GM19240 (cell line): ENCODE results near the gene PHF20.
A peak's percentile ranks its signal among the peaks of the same experiment; 100 is the strongest.
"Not testable (repeated sequence)": the region's sequence is repeated elsewhere in the genome, so short reads cannot be mapped to it uniquely, and the experiment has no call there.

Experiments
- DNase-seq: peaks from one replicate; pipeline ENCODE4 v3.0.0; 2011; ENCODE audit warnings: low spot score; ENCODE audit not compliant: insufficient read length

Gene PHF20

DNA sequence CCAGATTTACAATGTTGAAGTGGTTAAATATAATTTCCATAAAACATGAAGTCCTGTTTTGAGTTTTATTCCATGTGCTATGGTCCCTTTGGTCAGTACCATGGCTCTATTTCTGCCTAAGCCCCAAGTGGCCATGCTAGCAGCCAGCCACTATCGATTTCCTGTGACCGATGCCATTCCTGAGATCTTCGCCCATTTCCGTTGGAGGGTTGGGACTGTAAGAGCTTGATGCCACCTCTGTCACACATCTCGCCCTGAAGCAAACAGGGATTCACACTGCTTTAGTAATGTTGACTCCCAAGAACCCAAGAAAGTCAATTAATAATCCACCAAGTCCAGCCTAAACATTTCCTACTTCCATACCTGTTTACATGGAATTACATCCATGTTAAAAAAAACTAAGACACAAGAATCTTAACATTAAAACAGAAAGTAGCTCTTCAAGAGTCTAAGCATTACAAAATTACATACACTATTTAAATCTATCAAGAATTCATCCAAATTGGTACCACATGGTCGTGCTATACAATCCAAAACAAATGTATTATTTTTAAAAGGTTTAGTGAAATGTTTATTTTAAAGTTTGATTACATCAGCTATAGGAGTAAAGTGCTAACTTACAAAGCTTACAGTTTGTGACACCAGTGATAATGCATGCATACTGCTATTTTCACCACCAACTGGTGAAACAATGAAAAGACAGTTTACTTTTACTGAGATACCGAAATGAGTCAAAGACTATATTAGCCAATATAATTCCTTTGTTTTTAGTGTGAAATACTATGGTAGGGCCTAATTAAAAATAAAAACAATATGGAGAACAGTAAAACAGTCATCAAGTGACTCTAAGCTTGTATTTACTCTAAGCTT, 32.3 kb upstream of the PHF20 start:
- DNase-seq: no peak

DNA sequence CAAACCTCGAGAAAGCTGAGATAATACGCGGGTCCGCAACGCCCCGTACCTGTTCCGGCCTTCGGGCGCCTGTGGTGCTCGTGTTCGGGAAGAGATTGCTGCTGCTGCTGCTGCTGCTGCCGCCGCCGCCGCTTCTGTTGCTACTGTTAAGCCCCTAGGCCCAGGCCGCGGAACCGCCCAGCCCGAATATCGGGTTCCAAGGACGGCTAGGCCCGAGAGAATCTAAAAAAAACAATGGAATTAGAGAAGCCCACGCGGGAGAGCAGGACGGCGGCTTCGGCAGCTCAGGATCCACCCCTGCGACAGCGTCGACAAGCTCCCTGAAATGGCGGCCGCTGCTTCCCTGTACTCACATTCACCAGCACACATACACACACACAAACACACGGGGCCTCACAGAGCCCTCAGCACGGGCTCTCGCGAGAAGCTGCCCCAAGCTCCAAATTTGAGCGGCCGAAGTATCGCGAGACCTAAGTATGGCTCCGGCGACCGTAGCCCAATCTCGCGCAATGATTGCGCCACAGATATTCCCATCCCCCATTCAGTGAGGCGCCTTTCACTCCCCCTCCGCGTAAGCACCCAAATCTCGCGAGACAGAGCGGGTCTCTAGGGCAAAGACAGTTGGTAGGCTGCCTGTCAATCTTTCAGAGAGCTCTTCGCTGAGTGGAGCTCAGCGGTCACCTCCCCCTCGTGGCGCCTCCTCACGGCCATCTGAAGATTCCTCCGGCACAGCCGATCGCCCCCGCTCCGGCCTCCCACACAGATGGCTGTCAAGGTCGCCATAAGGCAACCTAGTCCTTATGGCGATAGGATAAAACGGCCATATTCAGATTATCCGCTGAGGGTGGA, 29.7 kb upstream of the PHF20 start, which contains the start of gene RBM39:
TSS of gene RBM39 (minus strand) at position 369 of the 849 bp plus-strand sequence. CDS start 1,386 bp downstream, outside the sequence.
- DNase-seq: peak; percentile 85

DNA sequence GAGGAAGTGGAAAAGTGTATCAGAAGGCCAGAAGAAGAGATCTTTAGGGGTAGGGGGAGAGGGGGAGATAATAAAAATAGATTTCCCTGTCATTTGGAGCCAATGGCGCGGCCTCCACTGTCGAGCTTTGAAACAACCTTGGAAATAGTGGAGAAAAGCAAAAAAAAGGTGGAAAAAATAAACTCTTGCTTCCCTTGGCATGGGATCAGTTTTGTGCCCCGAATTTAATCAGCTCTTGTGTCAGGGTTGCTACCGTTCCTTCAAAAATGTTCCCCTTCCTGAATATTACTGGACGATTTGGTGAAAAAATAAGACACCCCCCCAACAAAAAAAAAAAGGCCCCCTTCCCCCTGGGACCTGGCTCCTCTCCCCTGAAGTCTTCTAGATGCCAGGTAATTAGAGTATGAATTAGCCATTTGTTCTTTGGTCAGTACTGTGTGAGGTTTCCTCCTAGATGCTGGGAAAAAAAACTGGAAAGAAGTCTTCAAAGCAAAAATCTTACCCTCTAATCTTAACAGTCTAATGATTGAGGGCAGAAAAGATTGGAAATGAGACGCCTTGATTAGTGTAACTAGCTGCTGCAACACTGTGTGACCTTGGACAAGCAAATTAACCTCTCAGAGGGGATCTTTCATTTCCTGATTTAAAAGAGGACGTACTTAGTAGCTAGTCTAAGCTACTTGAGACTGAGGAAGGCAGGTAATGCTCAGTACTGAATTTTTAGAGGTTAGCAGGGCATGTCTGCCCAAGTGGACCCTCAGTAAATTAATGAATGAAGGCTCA, 28.9 kb upstream of the PHF20 start:
- peak; percentile 42 for DNase-seq

DNA sequence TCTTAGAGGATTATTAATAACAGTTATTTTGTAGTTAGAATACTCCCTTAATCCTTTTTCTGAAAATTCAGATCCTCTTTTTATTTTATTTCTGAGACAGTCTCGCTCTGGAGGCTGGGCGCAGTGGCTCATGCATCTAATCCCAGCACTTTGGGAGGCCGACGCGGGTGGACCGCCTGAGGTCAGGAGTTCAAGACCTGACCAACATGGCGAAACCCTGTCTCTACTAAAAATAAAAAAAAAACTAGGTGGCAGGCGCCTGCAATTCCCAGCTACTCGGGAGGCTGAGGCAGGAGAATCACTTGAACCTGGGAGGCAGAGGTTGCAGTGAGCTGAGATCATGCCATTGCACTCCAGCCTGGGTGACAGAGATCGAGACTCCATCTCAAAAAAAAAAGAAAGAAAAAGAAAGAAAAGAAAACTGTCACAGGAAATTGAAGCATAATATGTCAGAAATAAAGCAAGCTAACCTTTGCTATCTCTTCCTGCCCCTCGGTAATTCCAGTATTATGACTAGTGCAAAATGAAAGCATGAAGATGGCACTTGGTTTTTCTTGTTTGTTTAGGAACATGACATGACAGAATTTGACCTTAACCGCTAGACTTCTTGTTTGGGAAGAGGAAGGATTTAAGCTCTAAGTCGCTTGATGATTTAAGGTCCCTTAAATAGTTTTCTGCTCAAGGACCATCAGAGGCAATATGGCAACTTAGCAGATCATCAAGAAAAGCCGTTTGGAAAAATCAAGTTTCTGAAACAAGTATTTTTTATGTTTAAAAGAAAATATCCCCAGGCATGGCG, 27.9 kb upstream of the PHF20 start:
- DNase-seq: no peak

DNA sequence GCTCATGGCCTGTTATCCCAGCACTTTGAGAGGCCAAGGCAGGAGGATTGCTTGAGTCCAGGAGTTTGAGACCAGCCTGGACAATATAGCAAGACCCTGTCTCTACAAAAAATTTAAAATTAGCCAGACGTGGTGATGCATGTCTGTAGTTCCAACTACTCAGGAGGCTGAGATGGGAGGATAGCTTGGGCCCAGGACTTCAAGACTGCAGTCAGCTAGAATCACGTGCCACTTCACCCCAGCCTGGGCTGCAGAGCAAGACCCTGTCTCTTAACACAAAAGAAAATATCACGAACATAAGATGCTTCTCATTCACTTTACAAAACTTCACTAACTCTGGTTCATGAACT, 27.3 kb upstream of the PHF20 start:
- not testable (repeated sequence) for DNase-seq

DNA sequence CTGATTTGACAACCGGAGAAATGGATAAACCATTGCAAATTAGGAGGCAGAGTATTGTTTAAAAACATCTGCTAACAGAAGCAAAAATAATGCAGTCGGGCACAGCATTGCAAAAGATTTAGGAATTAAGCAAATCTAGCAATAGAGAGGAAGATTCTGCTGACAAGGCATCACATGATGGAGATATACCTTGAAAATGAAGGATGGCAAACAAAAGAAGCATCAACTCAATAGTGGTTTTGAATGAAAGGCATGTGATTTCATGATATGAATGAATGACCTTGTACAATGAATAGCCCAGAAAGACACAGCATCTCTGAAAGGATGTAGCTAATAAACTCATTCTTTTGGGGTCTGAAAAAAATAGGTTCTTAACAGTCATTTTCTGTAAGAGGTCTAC, 21.2 kb upstream of the PHF20 start:
- DNase-seq: no peak

DNA sequence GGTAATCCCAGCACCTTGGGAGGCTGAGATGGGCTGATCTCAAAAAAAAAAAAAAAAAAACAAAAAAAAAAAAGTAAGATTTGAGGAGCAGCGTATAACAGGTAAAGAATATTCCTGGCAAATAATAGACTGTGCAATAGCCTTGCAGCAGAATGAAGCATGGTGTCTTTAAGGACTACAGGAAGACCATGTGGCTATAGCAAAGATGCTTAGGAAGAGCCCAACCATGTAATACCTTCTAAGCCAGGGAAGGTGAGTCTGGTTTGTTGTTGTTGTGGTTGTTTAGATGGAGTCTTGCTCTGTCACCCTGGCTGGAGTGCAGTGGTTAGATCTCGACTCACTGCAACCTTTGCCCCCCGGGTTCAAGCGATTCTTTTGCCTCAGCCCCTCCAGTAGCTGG, 15.4 kb upstream of the PHF20 start:
- no peak for DNase-seq

DNA sequence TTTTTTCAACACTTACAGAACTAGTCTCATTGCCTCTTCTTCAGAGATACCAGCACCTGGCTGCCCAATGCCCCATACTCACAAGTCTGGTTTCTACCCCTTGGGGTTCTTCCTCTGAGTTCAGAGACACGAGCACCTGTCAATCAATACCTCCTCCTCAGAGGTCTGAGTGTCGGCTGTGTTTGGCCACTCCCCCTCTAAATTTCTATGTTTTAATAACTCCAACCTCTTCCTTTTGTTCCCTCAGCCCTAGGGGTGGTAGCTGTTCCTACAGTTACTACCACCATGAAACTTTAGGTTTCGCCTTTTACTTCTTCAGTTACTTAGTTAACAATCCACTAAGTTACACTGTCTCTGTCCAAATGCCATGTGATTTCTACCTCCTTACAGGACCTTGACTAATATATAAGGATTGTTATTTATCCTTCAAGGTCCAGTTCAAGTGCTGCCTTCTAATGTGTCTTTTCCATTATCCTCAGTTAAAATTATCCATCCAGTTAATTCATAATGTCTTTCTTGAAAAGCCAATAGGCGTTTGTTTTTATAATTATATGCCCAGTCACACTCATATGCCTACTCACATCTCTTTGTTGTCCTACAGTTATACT, 14.6 kb upstream of the PHF20 start:
- DNase-seq: no peak

DNA sequence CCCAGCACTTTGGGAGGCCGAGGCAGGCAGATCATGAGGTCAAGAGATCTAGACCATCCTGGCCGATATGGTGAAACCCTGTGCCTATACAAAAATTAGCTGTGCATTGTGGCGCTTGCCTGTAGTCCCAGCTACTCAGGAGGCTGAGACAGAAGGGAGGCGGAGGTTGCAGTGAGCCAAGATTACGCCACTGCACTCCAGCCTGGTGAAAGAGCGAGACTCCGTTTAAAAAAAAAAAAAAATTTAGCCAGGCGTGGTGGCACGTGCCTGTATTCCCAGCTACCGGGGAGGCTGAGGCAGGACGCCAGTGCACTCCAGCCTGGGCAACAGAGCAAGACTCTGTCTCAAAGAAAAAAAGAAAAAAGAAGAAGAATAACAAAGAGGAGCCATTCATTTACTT, 10.3 kb upstream of the PHF20 start:
- DNase-seq: not testable (repeated sequence)

DNA sequence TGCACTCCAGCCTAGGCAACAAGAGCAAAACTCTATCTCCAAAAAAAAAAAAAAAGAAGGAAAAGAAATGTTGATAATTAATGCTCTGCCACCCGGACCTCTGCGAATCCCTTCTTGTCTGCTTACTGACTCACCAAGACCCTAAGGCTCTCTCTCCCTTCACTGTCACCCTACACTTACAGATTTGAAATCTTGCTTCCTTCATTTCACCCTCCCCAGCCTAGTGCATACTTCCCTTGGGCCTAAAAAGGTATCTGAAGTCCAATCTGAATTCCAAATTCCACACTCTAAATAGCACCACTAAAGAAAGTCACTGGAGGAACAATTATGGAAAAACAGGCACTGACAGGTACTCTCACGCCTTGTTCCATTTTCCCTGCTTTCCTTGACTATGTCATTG, 9.4 kb upstream of the PHF20 start:
- no peak for DNase-seq

DNA sequence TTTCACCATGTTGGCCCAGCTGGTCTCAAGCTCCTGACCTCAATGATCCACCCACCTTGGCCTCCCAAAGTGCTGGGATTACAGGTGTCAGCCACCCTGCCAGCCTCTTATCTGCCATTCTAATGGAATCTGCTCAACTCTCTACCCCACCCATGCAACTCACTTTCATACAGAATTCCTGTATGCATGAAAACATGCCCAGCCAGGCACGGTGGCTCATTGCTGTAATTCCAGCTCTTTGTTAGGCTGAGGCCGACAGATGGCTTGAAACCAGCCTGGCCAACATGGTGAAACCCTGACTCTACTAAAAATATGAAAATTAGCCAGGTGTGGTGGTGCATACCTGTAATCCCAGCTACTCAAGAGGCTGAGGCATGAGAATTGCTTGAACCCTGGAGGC, 6.9 kb upstream of the PHF20 start:
- DNase-seq: not testable (repeated sequence)

DNA sequence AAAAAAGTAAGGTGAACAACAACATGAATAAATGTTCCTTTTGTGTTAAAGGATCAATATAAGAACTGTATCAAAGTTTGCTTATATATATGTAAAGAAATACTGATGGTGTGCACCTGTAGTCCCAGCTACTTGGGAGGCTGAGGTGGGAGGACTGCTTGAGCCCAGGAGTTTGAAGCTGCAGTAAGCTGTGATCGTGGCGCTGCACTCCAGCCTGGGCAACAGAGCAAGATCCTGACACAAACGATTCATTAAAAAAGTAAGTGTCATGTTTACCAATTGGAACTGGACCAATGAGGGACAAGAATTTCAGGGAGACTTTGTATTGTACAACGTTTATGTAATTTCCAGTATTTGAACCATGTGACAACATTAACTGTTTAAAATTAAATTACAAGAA, 5.0 kb upstream of the PHF20 start:
- DNase-seq: no peak

DNA sequence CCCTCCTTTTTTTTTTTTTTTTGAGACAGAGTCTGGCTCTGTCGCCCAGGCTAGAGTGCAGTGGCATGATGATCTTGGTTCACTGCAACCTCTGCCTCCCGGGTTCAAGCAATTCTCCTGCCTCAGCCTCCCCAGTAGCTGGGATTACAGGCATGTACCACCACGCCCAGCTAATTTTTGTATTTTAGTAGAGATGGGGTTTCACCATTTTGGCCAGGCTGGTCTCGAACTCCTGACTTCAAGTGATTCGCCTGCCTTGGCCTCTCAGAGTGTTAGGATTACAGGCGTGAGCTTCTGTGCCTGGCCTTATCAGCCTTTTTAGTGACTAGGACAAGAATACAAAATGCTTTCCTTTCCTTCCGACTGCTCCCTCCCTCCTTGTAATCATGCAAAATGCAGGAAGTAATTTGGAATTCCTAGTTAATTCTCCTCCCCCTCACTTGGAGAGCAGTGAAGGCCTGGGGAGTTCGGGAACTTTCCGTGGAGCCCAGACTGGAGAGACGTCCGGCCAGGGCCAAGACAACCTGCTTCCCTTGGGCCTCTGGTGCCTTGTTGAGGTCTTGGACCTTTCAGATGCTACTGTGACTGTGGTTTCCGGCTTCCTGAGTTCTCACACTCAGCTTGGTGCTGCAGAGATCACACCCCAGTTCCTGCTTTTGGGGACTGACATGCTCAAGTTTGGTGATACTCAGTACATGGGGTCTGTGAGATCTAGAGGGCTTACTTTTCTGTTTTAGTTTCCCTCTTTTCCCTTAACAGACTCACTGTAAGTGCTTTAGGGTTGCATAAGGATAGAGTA, 3.9 kb upstream of the PHF20 start:
- peak; percentile 80 for DNase-seq

DNA sequence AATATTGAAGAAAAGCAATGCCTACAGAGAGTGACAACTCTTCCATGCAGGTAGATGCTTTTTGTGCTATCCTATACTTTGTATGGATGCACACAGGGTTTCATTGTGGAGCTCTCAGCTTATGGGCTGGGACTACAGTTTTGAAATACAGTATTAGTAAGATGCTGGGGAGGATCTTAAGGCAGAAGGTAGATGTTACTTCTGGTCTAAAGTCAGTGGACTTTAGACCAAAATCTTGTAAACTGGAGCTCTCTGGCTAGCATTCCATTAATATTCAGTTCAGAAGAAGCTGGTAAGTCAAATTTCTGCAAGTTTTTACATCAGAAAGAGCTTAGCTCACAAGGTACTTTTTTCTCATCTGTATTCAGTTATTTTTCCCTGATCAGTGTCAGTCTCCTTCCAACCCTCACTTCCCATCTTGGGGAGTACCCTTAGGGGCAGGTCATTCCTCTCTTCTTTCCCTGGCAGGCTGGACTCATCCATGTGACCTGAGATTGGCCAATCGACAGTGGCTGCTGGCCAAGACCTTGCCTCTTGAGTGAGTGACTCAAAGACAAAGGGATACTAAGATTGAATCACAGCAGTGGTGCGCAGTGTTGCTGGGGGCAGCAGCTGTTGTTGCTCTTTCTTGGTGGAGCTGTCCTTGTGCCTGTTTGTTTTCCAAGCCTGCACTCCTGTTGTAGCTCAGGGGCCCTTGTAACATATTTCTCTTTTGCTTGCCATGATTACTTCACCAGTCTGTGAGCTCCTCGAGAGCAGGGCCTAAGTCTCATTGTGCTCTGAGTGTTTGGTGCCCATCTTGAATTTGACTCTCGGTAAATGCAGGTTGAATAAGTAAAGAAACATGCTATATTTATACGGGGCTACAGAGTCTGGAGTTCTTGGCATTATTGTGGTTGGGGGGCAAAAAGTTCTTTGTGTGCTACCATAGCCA, 2.8 kb upstream of the PHF20 start:
- no peak for DNase-seq

DNA sequence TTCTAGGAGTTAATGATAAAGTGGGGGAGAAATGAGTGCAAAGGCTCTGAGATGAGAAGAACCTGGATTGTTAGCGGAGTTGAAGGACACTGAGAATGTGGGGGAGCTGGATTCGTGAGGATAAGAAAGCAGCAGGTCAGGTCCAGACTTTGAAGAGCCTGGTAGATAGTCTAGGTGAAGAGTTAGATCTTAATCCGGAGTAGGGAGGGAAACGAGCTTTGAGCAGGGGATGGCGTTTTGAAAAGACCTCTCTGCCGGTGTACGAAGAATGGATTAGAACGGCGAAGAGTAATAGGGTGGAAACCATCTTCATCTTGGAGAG, 487 bp upstream of the PHF20 start:
- DNase-seq: no peak

DNA sequence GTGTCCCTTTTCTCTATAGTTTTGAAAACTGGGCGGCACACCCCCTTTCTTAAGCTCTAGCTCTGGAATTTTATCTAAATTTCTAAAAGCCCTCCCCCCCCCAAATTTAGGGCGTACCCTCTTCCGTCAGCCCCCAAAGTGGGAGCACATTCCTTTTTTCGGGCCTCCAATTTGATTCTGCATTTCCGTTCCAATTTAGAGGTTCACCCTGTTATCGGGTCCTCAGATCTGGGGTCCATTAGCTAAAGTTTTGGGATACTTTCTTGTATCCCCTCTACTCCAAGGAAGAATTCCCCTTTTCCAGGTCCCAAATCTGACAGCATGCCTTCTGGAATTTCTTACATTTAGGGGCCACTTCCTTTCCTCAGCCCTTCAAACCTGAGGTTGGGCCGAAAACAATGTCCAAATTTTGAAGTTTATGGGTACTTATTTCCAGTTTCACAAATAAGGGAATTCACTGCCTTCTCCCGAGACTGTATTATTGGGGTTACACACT, 796 bp downstream of the PHF20 start:
- DNase-seq: no peak

DNA sequence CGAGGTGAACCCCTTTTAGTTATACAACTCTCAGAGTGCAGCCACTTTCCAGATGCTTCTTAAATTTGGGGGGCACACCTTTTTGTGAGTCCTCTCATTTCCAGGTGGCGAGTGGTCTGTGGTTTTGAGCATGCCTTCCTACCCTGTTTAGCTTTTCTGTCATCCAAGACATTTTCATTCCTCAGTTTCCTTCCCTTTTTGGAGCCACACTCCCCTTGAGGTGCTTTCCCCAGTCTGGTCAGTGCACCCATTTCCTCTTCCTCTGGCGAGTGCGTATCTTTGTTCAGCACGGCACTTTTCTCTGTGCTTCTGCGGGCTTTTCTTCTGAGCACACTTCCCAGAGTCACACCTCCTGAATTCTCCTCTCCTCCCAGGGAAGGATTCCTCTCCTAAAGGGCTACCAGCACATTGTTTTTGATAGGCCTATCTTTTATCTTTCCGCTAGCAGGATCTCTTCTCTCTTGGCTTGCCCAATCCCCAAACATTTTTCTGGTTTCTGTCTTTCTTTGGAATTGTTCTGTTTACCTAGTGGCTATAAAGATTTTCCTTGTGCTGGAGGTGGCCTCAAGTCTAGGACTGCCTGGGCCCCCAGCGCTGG, 1.4 kb downstream of the PHF20 start:
- DNase-seq: no peak

DNA sequence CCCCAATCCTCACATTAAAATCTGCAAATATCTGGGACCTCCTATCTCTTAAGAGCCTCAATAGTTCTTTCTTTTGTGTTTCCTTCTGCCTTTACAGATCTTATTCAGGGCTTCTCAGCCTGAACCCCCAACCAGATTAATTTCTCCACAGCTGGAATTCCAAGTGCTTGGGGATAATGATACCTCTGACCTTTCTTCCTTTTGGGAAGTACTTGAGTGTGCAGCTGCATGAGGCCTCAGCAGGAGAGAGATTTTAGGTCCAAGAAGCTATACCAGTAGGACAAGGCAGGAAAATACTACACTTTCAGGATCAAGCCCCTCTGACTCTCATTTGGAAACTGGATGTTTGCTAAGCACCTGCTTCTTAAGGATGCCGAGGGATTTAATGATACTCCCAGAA, 2.6 kb downstream of the PHF20 start:
- DNase-seq: no peak
